HL-60 (cell line): ENCODE results near the gene RNLS.

Source experiments
- DNase-seq, 2 experiments: peaks; one replicate each; pipeline ENCODE4 v3.0.0-alpha.2; 2010 to 2020; ENCODE audit warnings: low read depth in 1 of 2, low spot score in 1 of 2
- H3K27ac ChIP-seq: fragments of 250-450 bp; sonication (Bioruptor Pico); replicated peaks from 2 replicates; pipeline ENCODE4 v1.5.1; 2020; ENCODE audit warnings: mild to moderate bottlenecking, moderate library complexity
- H3K27me3 ChIP-seq: fragments of 250-450 bp; sonication (Bioruptor Pico); 2 replicates; pipeline ENCODE4 v1.5.1; 2021; ENCODE audit warnings: mild to moderate bottlenecking, moderate library complexity; ENCODE audit not compliant: insufficient read depth, poor library complexity, severe bottlenecking
- H3K4me3 ChIP-seq: replicated peaks from 2 replicates; pipeline ENCODE4 v1.5.1; 2011; ENCODE audit warnings: mild to moderate bottlenecking, control low read depth, low read length; ENCODE audit not compliant: insufficient read depth
- GABPA ChIP-seq: IDR thresholded peaks from 2 replicates; pipeline ENCODE4 v1.6.1; 2012; ENCODE audit warnings: low read depth
- POLR2AphosphoS5 ChIP-seq: IDR thresholded peaks from 2 replicates; pipeline ENCODE4 v1.6.1; 2012; ENCODE audit warnings: low read depth
- SPI1 ChIP-seq: IDR thresholded peaks from 2 replicates; pipeline ENCODE4 v1.6.1; 2012; ENCODE audit warnings: low read depth, mild to moderate bottlenecking, borderline replicate concordance
- TF ChIP-seq, protein P1 (sequence below): IDR thresholded peaks from one replicate; pipeline ENCODE4 v1.5.1; 2011; ENCODE audit warnings: low read length, control low read depth, inconsistent platforms; ENCODE audit not compliant: insufficient read depth
- TF ChIP-seq, protein P2 (sequence below): IDR thresholded peaks from 2 replicates; pipeline ENCODE4 v1.6.1; 2012; ENCODE audit warnings: low read depth; ENCODE audit not compliant: insufficient replicate concordance

RNLS gene

DNA sequence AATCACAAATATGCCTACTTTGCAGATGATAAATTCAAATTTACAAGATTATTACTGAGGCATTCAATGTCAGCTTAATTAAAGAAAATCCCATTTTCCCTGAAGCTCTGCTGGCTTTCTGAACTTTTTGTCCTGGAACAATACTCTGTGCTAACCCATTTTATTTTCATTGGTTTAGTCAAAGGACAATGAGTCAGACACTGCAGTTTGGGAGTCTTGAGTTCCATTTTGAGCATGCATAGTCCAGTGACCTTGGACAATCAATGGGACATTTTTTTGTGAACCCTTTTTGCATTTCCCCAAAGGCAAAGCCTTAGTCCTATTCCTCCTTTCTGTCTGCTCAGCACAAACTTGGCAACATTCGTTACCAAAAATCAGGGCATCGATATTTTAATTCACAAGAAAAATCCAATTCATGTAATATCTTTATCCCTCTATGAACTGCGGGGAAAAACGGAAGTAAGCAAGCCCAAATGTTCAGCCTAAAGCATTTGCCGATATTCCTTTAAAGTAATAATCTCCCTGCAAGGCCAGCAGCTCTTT lies 339.8 kb downstream of the RNLS start:
- Histone ChIP-seq H3K27ac (no peak overlapping the region), H3K27me3 (no peaks in the 10 kb centered on the region), H3K4me3 (no peak overlapping the region)
- TF ChIP-seq SPI1: no peak
- no peak for TF ChIP-seq GABPA
- no peak for TF ChIP-seq POLR2AphosphoS5
- TF ChIP-seq, protein P1, sequence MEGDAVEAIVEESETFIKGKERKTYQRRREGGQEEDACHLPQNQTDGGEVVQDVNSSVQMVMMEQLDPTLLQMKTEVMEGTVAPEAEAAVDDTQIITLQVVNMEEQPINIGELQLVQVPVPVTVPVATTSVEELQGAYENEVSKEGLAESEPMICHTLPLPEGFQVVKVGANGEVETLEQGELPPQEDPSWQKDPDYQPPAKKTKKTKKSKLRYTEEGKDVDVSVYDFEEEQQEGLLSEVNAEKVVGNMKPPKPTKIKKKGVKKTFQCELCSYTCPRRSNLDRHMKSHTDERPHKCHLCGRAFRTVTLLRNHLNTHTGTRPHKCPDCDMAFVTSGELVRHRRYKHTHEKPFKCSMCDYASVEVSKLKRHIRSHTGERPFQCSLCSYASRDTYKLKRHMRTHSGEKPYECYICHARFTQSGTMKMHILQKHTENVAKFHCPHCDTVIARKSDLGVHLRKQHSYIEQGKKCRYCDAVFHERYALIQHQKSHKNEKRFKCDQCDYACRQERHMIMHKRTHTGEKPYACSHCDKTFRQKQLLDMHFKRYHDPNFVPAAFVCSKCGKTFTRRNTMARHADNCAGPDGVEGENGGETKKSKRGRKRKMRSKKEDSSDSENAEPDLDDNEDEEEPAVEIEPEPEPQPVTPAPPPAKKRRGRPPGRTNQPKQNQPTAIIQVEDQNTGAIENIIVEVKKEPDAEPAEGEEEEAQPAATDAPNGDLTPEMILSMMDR: no peak
- TF ChIP-seq, protein P2, sequence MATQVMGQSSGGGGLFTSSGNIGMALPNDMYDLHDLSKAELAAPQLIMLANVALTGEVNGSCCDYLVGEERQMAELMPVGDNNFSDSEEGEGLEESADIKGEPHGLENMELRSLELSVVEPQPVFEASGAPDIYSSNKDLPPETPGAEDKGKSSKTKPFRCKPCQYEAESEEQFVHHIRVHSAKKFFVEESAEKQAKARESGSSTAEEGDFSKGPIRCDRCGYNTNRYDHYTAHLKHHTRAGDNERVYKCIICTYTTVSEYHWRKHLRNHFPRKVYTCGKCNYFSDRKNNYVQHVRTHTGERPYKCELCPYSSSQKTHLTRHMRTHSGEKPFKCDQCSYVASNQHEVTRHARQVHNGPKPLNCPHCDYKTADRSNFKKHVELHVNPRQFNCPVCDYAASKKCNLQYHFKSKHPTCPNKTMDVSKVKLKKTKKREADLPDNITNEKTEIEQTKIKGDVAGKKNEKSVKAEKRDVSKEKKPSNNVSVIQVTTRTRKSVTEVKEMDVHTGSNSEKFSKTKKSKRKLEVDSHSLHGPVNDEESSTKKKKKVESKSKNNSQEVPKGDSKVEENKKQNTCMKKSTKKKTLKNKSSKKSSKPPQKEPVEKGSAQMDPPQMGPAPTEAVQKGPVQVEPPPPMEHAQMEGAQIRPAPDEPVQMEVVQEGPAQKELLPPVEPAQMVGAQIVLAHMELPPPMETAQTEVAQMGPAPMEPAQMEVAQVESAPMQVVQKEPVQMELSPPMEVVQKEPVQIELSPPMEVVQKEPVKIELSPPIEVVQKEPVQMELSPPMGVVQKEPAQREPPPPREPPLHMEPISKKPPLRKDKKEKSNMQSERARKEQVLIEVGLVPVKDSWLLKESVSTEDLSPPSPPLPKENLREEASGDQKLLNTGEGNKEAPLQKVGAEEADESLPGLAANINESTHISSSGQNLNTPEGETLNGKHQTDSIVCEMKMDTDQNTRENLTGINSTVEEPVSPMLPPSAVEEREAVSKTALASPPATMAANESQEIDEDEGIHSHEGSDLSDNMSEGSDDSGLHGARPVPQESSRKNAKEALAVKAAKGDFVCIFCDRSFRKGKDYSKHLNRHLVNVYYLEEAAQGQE: no peak
- no peak for DNase-seq

DNA sequence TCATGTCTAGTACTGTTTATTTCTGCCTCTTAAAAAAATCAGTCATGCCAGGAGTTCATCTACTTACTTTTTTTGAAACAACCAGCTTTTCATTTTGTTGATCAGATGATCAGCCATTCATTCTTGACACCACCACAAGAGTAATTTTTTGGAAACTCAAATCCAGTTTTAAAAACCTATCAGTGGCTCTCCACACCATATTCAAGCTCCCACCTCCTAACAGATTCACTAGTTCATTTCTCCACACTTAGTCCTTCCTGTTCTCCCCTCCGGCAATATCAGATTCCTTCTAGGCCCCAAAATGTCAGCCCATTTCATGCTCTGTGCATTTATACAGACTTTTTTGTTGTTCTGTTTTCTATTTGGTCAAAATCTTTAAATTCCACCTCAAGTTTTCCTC lies 341.6 kb downstream of the RNLS start:
- H3K27me3 ChIP-seq: no peaks in the 10 kb centered on the region
- no peak for DNase-seq
- TF ChIP-seq GABPA (no peak), POLR2AphosphoS5 (no peak), SPI1 (no peak)
- TF ChIP-seq, protein P2: no peak
- TF ChIP-seq, protein P1: no peak
- H3K4me3 ChIP-seq: no peak overlapping the region
- no peak overlapping the region for H3K27ac ChIP-seq

DNA sequence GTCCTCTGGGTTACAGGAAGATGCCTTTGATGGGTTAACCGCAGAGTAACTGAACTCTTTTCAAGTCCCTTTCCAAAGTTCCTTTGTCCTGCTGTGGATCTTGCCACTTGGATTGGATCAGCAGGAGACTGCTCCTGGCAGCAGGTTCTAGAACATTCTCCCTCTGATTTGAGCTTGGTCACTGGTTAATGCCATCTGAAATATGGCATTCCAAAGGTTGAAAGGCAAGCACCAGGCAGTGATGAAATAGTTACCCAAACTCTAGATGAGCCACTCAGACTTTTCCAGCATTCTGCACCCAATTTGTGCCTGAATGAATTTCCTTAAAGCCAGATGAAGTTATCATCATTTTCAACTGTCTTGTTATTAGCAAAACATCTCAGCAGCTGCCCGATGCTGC lies 343.9 kb downstream of the RNLS start:
- no peak overlapping the region for H3K4me3 ChIP-seq
- no peak for TF ChIP-seq SPI1
- TF ChIP-seq POLR2AphosphoS5: no peak
- TF ChIP-seq, protein P2: no peak
- no peak for TF ChIP-seq GABPA
- TF ChIP-seq, protein P1: no peak
- H3K27ac ChIP-seq: no peak overlapping the region
- no peak for DNase-seq
- H3K27me3 ChIP-seq: no peaks in the 10 kb centered on the region
